Subcutaneous adipose tissue (tissue), 4 donors: ENCODE measurements around the gene HOXB6. TPM values are rescaled to one million over a fixed set of nuclear protein-coding genes. Genes with fewer than 3 reads are reported as not detected.

Experiments
- CTCF ChIP-seq: fragments of 450-650 bp; IDR thresholded peaks from one replicate; pipeline ENCODE4 v1.5.1; 2016; ENCODE audit warnings: low read depth, mild to moderate bottlenecking, control low read depth, antibody characterized with exemption, moderate library complexity
- total RNA-seq, 4 donors: library from RNA; depleted of rRNA; stranded (reverse); fragments of >200 nt; gene quantifications; one replicate each; pipeline ENCODE4 v1.1.0, GENCODE V29; 2016

Gene HOXB6
- total RNA-seq, 4 donors from 2014 or later: 4.8 to 12.1 (median 8.9) TPM

GRCh38 chr17:48617471-48618255 lies 12.9 kb upstream of the HOXB6 start:
- no peak for TF ChIP-seq CTCF

GRCh38 chr17:48616717-48617470 lies 12.1 kb upstream of the HOXB6 start:
- TF ChIP-seq CTCF: no peak

DNA sequence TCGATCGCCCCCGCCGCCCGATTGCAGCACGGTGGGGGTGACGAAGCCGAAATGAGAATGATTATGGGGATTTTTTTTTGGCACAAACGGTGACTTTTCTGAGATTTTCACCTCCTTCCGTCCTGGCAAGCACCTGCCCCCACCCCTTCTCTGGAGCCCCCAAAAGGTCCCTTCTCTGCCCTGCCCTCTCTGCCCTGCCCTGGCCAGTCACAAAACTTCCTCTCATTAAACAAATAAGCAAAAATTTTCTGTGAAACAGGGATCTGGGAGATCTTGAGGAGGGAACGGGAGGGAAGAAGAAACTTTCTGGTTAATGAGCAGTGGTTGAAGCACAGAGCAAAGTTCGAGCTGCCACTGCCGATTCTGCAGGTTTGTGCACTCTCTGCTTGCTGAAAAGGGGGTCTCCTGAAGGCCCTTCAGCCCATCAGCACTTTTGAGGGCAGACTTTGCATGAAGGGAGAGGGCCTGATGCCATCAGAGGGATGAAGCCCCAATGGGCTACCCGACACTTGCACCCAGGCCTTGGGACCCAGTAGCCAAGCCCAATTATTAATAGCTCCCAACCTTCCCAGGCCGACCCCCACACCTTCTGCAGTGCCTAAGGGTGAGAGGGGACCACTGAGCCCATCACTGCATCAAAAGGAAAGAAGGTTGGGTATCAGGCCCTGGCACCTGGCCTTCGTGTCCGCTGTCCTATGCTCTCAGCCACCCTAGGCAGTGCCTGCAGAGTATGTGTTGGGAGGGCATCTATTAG lies 11.4 kb upstream of the HOXB6 start:
- no peak for TF ChIP-seq CTCF

DNA sequence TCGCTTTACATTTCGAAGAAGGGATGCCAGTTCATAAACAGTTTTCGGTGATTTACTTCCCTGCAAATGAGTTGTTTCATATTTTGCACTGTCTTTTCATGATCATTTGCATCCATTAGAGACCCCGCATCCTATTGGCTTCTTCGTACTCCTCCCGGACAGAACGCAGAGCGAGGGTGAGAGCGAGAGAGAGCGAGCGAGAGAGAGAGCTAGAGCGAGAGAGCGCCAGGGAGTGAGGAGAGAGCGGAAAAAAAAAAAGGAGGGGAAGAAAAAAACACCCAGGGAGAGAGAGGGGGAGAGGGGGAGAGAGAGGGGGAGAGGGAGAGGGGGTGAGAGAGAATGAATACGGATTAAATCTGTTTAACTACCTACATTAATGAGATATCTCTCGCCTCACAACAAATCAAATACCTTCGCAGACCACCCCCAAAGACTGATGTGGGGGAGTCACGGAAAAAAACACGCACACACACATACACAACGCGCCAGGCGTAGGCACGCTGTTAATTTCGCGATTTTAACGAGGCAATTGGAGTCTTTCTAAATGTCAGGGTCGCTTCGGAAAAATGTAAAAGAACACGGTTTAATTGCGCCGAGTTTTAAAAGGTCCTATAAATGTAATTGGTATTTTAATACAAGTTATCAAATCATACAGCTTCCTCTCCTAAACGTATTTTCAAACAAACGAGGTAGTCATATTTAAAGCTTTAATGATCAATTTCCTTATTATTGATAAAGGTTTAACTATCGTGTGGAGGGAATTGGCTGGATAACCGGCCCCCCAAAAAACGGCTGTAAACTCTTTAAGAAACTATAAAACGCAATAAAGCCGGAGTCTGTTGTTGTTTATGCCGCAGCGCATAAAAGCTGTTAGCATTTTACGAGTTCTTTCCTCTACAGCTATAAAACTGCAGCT lies 10.5 kb upstream of the HOXB6 start, which contains the start of gene HOXB8:
TSS of gene HOXB8 (minus strand) at position 246 of the 916 bp plus-strand sequence. CDS start 588 bp downstream, outside the sequence.
- no peak for TF ChIP-seq CTCF

- no peak for TF ChIP-seq CTCF
Observed at GRCh38 chr17:48613862-48614694, 9.3 kb upstream of the HOXB6 start.
